ENCODE results near the gene CYB5A.

CYB5A gene

DNA sequence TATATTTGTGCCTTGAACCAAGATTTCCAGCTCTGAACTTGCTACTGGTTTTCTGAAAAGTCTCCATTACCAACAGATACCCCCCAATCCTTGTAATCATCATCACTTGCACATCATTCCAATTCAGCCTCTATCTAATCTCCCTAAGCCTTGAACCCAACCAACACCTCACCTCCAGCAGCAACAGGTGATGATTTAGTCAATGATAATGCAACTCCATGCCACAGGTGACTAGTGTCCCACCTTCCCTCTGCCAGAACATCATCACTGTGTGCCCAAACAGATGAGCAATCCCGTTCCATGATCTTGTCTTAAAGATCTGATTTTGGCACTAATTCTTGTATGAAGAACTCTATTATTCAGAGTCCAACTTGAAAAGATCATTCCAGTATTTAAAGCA is 75.9 kb downstream of the CYB5A start:
- no peak for DNase-seq (ENCODE audit: low read depth in 2 of 2)

DNA sequence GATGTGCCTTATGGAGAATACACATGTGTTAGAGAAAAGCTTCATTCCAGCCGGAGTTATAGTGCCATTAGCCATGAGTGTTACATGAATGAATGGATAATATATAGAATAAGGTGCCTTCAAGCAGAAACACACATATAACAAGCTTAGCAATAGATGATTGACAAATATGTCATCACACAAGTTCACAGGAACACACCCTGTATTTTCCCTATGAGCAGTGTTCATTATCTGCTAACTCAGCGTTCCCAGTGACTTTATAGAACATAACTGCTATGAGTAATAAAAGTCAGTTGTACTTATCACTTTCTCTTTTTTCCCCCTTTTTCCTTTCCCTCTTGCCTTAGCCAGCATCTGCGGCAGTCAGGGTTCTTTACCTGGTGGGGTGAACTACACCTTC is 78.3 kb downstream of the CYB5A start:
- DNase-seq (ENCODE audit: low read depth in 2 of 2) = no peak

DNA sequence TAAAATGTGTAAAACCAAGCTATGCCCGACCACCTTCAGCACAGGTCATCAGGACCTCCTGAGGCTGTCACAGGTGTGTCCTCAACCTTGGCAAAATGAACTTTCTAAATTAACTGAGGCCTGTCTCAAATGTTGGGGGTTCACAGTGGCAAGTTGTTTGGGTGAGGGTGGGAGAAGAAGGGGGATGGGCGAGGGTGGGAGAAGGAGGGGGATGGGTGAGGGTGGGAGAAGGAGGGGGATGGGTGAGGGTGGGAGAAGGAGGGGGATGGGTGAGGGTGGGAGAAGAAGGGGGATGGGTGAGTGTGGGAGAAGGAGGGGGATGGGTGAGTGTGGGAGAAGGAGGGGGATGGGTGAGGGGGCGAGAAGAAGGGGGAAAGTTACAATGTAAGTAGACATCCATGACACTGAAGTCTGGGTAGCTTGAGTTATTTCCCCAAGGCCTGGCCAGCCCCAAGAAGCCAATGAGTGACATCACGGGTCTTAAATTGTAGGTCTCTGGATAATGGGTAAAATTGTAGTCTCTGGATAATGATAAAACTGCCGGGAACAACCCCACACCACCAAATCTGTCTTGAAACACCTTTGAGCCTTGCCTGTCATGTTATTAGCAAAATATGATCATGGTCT is 87.1 kb downstream of the CYB5A start:
- no peak for DNase-seq (ENCODE audit: low read depth in 2 of 2)

DNA sequence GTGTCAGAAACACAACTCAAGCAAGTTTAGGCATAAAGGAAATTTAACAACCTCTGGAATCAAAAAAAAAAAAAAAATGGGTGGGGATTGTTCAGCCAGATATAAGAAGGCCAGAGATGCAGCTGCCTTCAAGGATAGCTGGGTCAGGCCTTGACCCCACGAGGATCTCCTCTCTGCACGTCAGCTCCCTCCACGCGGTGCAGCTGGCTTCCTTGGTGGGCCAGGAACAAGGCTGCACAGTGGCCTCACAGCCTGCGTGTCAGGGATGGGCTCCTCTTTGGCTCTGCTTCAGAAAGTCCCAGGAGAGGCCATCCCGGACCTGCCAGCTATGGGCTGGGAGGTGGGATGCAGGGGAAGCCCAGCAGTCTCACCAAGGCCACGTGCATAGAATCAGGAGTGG is 88.0 kb downstream of the CYB5A start:
- no peak for DNase-seq (ENCODE audit: low read depth in 2 of 2)

Data from stimulated activated CD8-positive, alpha-beta memory T cell treated with anti-CD3 and anti-CD28 coated beads, Interleukin-15, amount 100 ng/mL, for 48 hours (primary cell).